Measurements from ENCODE around the gene WWC2. TPM values are rescaled to one million over a fixed set of nuclear protein-coding genes. Genes with fewer than 3 reads are reported as not detected.
A peak's percentile ranks its signal among the peaks of the same experiment; 100 is the strongest.
"Not testable (repeated sequence)": the region's sequence is repeated elsewhere in the genome, so short reads cannot be mapped to it uniquely, and the experiment has no call there.

The WWC2 gene
- total RNA-seq, 6 experiments from 2014 or later = 86.3 to 114 (median 95.2) TPM

DNA sequence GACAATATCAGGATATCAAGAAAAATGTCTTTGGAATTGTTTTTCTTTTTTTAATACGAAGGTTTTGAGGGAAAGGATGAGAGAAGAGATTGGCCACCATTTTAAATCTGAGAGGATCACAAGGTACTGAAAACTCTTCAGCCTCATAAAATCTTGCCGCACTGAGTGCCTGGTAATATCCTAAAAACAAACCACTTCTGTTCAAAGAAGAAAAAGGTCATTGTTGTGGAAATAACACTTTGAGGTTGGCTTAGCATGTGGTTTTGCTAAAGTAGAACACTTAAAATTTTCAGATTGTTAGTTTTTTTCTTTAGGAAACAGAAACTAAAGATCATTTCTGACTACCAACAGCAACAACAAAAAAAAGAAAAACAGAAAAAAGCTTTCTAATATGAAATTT is 222.0 kb downstream of the WWC2 start:
- DNase-seq = no peak
- Mint-ChIP-seq H3K9me3 (peaks cover 13% of the 10 kb centered on the region), H3K27ac (no peak overlapping the region), H3K36me3 (ENCODE audit: low read depth) (peaks cover 38% of the 10 kb centered on the region), H3K4me3 (no peak overlapping the region), H3K4me1 (ENCODE audit: low read depth) (peaks cover 5% of the 10 kb centered on the region), H3K27me3 (ENCODE audit: insufficient read depth) (peaks cover 6% of the 10 kb centered on the region)
- TF ChIP-seq, protein P1, sequence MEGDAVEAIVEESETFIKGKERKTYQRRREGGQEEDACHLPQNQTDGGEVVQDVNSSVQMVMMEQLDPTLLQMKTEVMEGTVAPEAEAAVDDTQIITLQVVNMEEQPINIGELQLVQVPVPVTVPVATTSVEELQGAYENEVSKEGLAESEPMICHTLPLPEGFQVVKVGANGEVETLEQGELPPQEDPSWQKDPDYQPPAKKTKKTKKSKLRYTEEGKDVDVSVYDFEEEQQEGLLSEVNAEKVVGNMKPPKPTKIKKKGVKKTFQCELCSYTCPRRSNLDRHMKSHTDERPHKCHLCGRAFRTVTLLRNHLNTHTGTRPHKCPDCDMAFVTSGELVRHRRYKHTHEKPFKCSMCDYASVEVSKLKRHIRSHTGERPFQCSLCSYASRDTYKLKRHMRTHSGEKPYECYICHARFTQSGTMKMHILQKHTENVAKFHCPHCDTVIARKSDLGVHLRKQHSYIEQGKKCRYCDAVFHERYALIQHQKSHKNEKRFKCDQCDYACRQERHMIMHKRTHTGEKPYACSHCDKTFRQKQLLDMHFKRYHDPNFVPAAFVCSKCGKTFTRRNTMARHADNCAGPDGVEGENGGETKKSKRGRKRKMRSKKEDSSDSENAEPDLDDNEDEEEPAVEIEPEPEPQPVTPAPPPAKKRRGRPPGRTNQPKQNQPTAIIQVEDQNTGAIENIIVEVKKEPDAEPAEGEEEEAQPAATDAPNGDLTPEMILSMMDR (IDR thresholded peaks at IDR 0.05) = no peak

DNA sequence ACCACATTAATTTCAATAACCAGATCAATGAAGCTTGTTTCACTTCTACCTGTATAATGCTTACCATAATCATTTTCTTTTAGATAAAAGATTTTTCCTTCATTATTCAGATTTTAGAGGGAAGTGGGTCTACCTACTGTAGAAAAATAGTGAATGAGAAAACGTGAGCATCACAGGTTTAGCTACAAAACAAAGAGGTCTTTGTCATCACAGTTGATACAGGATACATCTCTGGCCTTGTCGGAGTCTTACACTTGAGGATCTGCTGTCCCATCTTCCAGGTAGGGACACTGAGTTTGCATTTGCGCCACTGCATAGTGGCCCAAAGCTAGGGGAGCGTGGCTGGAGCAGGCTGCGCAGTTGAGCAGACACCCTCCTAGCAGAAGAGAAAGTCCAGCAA is 222.5 kb downstream of the WWC2 start:
- TF ChIP-seq, protein P1 (IDR thresholded peaks at IDR 0.05) = no peak
- H3K4me3 Mint-ChIP-seq = no peak overlapping the region
- peaks cover 18% of the 10 kb centered on the region for H3K9me3 Mint-ChIP-seq
- H3K36me3 Mint-ChIP-seq (ENCODE audit: low read depth) = peaks cover 42% of the 10 kb centered on the region
- no peak for DNase-seq
- H3K4me1 Mint-ChIP-seq (ENCODE audit: low read depth) = peaks cover 10% of the 10 kb centered on the region
- H3K27me3 Mint-ChIP-seq (ENCODE audit: insufficient read depth) = peaks cover 11% of the 10 kb centered on the region
- H3K27ac Mint-ChIP-seq = no peak overlapping the region

GRCh38 chr4:183322326-183322725 is 223.3 kb downstream of the WWC2 start, which contains the start of gene CLDN24:
Gene CLDN24, minus strand, starts transcription at chr4:183322426. Its CDS starts 0 bp downstream, at chr4:183322426.
- Mint-ChIP-seq H3K4me1 (ENCODE audit: low read depth) (peaks cover 16% of the 10 kb centered on the region), H3K9me3 (peaks cover 21% of the 10 kb centered on the region), H3K36me3 (ENCODE audit: low read depth) (peaks cover 46% of the 10 kb centered on the region), H3K27ac (no peak within 1 kb of the TSS), H3K27me3 (ENCODE audit: insufficient read depth) (peaks cover 15% of the 10 kb centered on the region), H3K4me3 (no peak within 1 kb of the TSS)
- no peak for DNase-seq
- TF ChIP-seq, protein P1 (IDR thresholded peaks at IDR 0.05) = no peak

DNA sequence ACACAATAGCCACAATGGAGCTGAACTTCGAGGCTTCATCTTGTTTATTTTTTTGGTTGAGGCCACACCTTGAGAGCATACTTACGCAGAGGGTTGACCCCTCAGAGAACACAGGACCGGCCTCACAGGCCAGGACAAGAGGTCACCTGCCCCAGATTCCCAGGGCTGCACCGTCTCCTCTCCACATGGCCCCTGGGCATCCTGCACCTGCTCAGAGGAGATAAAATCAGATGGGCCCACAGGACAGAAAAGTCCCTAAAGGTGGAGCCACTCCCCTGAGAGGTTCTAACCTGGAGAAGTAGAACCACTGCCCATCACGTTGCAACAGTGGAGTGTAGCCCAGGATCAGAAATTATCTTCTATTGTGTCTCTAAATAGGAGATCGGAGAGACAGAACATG is 224.2 kb downstream of the WWC2 start:
- Mint-ChIP-seq H3K36me3 (ENCODE audit: low read depth) (peaks cover 46% of the 10 kb centered on the region), H3K27ac (no peak overlapping the region), H3K9me3 (peaks cover 21% of the 10 kb centered on the region), H3K4me3 (no peak overlapping the region), H3K4me1 (ENCODE audit: low read depth) (peaks cover 20% of the 10 kb centered on the region), H3K27me3 (ENCODE audit: insufficient read depth) (peaks cover 15% of the 10 kb centered on the region)
- TF ChIP-seq, protein P1 (IDR thresholded peaks at IDR 0.05) = no peak
- no peak for DNase-seq

- peaks cover 28% of the 10 kb centered on the region for H3K4me1 Mint-ChIP-seq (ENCODE audit: low read depth)
- peaks cover 15% of the 10 kb centered on the region for H3K27me3 Mint-ChIP-seq (ENCODE audit: insufficient read depth)
Measured at GRCh38 chr4:183324056-183324455, 225.0 kb downstream of the WWC2 start.

GRCh38 chr4:183324619-183325018 is 225.6 kb downstream of the WWC2 start:
- H3K36me3 Mint-ChIP-seq (ENCODE audit: low read depth) = peaks cover 45% of the 10 kb centered on the region
- H3K4me3 Mint-ChIP-seq = no peak overlapping the region
- H3K9me3 Mint-ChIP-seq = peaks cover 21% of the 10 kb centered on the region
- no peak for DNase-seq
- H3K27ac Mint-ChIP-seq = no peak overlapping the region
- TF ChIP-seq, protein P1 (IDR thresholded peaks at IDR 0.05) = no peak
- peaks cover 30% of the 10 kb centered on the region for H3K4me1 Mint-ChIP-seq (ENCODE audit: low read depth)
- H3K27me3 Mint-ChIP-seq (ENCODE audit: insufficient read depth) = peaks cover 15% of the 10 kb centered on the region

More at GRCh38 chr4:183324056-183324455, 225.0 kb downstream of the WWC2 start:
- not testable (repeated sequence) for DNase-seq, H3K4me3 Mint-ChIP-seq
- H3K9me3 Mint-ChIP-seq = peaks cover 21% of the 10 kb centered on the region
- H3K27ac Mint-ChIP-seq = peak overlapping the region; percentile 22; the same call in 1 of the 2 replicates
- H3K36me3 Mint-ChIP-seq (ENCODE audit: low read depth) = peaks cover 43% of the 10 kb centered on the region

DNA sequence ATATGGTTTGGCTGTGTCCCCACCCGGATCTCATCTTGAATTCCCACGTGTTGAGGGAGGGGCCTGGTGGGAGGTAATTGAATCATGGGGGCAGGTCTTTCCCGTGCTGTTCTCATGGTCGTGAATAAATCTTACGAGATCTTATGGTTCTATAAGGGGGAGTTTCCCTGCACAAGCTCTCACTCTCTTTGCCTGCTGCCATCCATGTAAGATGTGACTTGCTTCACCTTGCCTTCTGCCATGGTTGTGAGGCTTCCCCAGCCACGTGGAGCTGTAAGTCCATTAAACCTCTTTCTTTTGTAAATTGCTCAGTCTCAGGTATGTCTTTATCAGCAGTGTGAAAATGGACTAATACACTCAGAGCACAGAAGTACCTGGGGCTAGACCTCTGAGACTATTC is 227.3 kb downstream of the WWC2 start:
- Mint-ChIP-seq H3K36me3 (ENCODE audit: low read depth) (peaks cover 41% of the 10 kb centered on the region), H3K27me3 (ENCODE audit: insufficient read depth) (peaks cover 18% of the 10 kb centered on the region), H3K4me1 (ENCODE audit: low read depth) (peaks cover 30% of the 10 kb centered on the region), H3K9me3 (peaks cover 21% of the 10 kb centered on the region)
- not testable (repeated sequence) for H3K27ac Mint-ChIP-seq, H3K4me3 Mint-ChIP-seq, DNase-seq

Measured in HFFc6 (cell line).